ENCODE results near the gene PGLYRP3.

The PGLYRP3 gene

DNA sequence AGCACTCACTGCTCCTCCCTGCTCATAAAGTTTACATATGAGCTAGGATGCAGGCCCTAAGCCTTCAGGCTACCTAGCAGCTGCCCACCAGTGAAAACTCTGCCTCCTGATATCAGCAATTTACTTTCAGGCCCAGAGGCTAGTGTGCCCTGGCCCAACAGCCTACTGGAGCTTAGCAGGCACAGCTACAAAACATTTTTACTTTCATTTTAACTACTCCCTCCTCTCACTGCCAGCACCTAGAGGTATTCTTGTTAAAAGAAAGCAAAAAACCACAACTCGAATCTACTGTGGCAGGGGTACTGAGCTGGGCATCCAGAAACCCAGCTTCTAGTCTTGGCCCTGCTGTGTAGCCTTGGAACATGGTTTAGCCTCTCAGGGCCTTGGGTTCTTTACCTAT lies 59.1 kb downstream of the PGLYRP3 start:
- peak; percentile 35 for DNase-seq

DNA sequence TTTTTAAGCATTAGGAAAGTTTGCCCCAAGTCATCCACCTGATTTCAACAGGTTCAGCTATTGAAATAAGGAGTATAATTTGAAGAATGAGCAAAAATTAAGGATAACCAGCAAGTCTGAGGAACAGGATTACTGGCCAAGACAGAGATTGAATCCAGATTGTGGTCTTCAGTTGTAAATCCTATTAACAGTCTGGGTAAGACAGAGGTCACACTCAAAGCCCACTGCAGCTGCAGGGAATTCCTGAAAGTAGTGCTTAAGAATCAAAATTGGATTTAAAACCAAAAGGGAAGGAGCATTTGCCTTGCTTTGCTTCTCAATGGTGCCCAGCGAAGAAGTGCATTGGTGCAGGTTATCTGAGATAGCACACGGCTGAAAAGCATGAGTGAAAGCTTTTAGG lies 59.7 kb downstream of the PGLYRP3 start:
- no peak for DNase-seq

DNA sequence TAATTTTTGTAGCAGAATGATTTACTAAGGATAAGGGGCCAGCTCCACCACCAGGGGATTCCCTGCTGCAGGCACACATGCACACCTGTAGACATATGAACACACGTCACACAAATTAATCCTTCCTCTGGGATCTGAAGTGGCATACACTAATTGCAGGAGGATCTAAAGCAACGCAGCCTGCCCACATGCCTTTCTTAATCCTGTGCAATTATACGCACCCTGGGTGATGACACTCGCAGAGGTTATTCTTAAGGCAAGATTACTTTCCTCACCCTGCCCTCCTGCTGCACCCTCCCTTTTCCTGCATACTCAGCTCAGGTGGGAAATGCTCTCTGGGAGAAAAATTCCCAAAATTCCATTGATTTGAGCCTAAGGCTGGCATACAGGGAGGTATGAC lies 60.8 kb downstream of the PGLYRP3 start:
- no peak for DNase-seq

- DNase-seq: peak; percentile 58
Measured at GRCh38 chr1:153251562-153251961, 61.2 kb downstream of the PGLYRP3 start.

- DNase-seq: no peak
Measured at GRCh38 chr1:153251087-153251486, 61.7 kb downstream of the PGLYRP3 start.

DNA sequence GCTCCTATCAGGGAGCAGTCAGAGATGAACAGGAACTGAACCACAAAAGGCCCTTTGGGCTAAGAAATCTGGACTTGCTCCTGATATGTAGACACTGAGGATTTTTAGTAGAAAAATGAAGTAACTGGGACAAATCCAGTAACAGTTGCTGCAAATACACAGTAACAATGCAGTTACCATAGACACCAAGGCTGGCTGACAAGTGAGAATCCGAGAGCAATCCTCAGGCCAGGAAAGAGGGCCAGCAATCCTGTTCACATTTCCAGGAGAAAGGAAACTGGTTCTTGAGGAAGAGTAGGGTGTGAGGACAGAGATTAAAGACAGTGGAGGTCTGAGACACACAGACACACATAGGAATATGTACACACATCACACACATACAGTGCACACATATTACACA lies 62.6 kb downstream of the PGLYRP3 start:
- DNase-seq: no peak

- no peak for DNase-seq
Measured at GRCh38 chr1:153248176-153248879, 64.4 kb downstream of the PGLYRP3 start.

Measured in OCI-M1 (cell line).